GM20000 (cell line): ENCODE results near the gene XKRX.

Source experiments
- DNase-seq: peaks from one replicate; pipeline ENCODE4 v3.0.0; 2012; ENCODE audit warnings: low spot score
- CTCF ChIP-seq: IDR thresholded peaks from 2 replicates; pipeline ENCODE4 v1.5.1; 2012; ENCODE audit warnings: mild to moderate bottlenecking, control low read depth; ENCODE audit errors: extremely low read depth, missing control alignments

The XKRX gene

DNA sequence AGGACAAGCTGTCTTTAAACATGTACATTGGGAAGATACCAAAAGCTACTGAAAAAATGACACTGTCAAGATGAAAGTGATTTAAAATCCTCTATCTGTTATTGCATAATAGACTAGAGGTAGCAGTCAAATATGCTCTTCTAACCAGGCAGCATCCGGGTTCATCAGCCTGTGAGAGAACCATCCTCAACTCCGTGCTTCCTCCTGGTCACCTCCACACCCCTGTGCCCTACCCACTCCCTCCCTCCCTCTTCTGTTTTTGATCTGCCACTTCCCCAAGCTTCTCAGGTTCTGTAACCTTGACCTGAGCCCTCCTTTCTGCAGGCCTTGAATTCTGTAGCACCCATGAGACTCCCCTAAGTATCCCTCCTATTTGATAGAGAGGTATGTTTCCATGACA lies 60.4 kb downstream of the XKRX start:
- TF ChIP-seq CTCF, result no peak
- DNase-seq, result no peak

GRCh38 chrX:100864657-100865391 lies 63.9 kb downstream of the XKRX start:
- no peak for DNase-seq
- TF ChIP-seq CTCF, result no peak
